Measurements from ENCODE around the gene PYURF. TPM values are rescaled to one million over a fixed set of nuclear protein-coding genes. Genes with fewer than 3 reads are reported as not detected.
A peak's percentile ranks its signal among the peaks of the same experiment; 100 is the strongest.

Gene PYURF
- polyA plus RNA-seq, 4 donors: 92.4 to 114 (median 96.2) TPM

- no peak overlapping the region for H3K27ac ChIP-seq (ENCODE audit: low read depth in 1 of 3, low read length in 2 of 3)
- FAIRE-seq (no peak), DNase-seq (no peak)
- 71 to 81% (median 74%) methylated on average over 4 of the region's 4 CpGs for WGBS, 3 donors
- H3K27me3 ChIP-seq (ENCODE audit: control insufficient read depth in 3 of 3, insufficient read depth in 3 of 3, low read length in 3 of 3): no peaks in the 10 kb centered on the region
- H3K4me1 ChIP-seq (ENCODE audit: control insufficient read depth in 3 of 3, insufficient read depth in 2 of 3, low read depth in 1 of 3, low read length in 2 of 3): no peaks in the 10 kb centered on the region
- no peak overlapping the region for H3K4me3 ChIP-seq (ENCODE audit: low read depth in 1 of 3, low read length in 3 of 3)
- no peaks in the 10 kb centered on the region for H3K9me3 ChIP-seq (ENCODE audit: control insufficient read depth in 2 of 2, insufficient read depth in 1 of 2, low read depth in 1 of 2, low read length in 1 of 2)
- no peaks in the 10 kb centered on the region for H3K36me3 ChIP-seq (ENCODE audit: control insufficient read depth in 3 of 3, insufficient read depth in 2 of 3, low read depth in 1 of 3, low read length in 3 of 3)
These were observed 10.6 kb upstream of the PYURF start for GRCh38 chr4:88533937-88534750.

DNA sequence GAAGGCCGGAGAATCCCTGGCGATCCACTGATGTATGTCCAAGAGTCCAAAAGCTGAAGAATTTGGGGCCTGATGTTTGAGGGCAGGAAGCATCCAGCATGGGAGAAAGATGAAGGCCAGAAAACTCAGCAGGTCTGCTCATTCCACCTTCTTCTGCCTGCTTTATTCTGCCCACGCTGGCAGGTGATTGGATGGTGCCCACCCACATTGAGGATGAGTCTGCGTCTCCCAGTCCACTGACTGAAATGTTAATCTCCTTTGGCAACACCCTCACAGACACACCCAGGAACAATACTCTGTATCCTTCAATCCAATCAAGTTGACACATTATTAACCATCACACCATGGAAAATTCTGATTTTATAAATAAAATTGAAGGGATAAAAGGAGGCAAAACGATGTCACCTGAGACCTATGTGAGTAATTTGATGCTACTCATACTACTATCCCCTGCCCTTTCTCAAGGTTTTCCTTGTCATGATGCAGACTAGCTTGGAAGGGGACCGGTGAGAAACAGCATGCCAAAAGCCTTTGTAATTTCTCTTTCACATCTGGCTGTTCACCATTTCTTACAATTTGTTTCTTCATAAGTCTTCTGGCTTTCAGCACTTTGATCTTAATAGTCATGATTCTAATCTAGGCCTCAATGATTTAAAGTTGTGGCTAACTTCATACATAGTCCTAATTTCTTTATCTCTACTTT, 9.7 kb upstream of the PYURF start:
- Histone ChIP-seq H3K36me3 (ENCODE audit: control insufficient read depth in 3 of 3, insufficient read depth in 2 of 3, low read depth in 1 of 3, low read length in 3 of 3) (no peaks in the 10 kb centered on the region), H3K27me3 (ENCODE audit: control insufficient read depth in 3 of 3, insufficient read depth in 3 of 3, low read length in 3 of 3) (no peaks in the 10 kb centered on the region), H3K4me1 (ENCODE audit: control insufficient read depth in 3 of 3, insufficient read depth in 2 of 3, low read depth in 1 of 3, low read length in 2 of 3) (peaks cover 0 to under 1% (median 0%) of the 10 kb centered on the region in 3 donors), H3K27ac (ENCODE audit: low read depth in 1 of 3, low read length in 2 of 3) (no peak overlapping the region), H3K9me3 (ENCODE audit: control insufficient read depth in 2 of 2, insufficient read depth in 1 of 2, low read depth in 1 of 2, low read length in 1 of 2) (no peaks in the 10 kb centered on the region), H3K4me3 (ENCODE audit: low read depth in 1 of 3, low read length in 3 of 3) (no peak overlapping the region)
- no peak for FAIRE-seq
- WGBS, 3 donors: 79 to 86% (median 85%) methylated on average over 6 of the region's 6 CpGs
- no peak for DNase-seq

DNA sequence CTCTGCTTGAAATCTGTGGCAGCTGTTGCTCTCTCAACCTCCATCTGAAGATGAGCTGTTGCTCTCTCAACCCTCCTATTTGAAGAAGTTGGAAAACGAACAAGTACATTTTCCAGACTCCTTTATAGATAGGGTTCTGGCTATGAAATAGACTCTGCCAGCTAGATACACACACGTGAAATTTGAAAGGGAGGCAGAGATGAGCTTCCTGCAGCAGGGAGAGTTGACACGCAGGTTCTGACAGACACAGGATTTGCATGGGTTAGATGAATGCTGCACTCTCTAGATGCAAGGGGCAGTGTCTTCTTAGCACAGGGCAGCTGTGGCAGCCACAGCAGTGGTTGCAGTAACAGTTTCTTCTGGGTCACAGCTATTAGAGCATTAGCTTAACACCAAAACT, 8.0 kb upstream of the PYURF start:
- peaks cover 0 to 2% (median 0%) of the 10 kb centered on the region in 3 donors for H3K4me1 ChIP-seq (ENCODE audit: control insufficient read depth in 3 of 3, insufficient read depth in 2 of 3, low read depth in 1 of 3, low read length in 2 of 3)
- no peak overlapping the region for H3K4me3 ChIP-seq (ENCODE audit: low read depth in 1 of 3, low read length in 3 of 3)
- no peaks in the 10 kb centered on the region for H3K9me3 ChIP-seq (ENCODE audit: control insufficient read depth in 2 of 2, insufficient read depth in 1 of 2, low read depth in 1 of 2, low read length in 1 of 2)
- no peaks in the 10 kb centered on the region for H3K27me3 ChIP-seq (ENCODE audit: control insufficient read depth in 3 of 3, insufficient read depth in 3 of 3, low read length in 3 of 3)
- 69 to 74% (median 73%) methylated on average over 3 of the region's 3 CpGs for WGBS, 3 donors
- H3K36me3 ChIP-seq (ENCODE audit: control insufficient read depth in 3 of 3, insufficient read depth in 2 of 3, low read depth in 1 of 3, low read length in 3 of 3): no peaks in the 10 kb centered on the region
- FAIRE-seq (no peak), DNase-seq (no peak)
- H3K27ac ChIP-seq (ENCODE audit: low read depth in 1 of 3, low read length in 2 of 3): no peak overlapping the region

GRCh38 chr4:88528861-88529260, 5.3 kb upstream of the PYURF start:
- Histone ChIP-seq H3K36me3 (ENCODE audit: control insufficient read depth in 3 of 3, insufficient read depth in 2 of 3, low read depth in 1 of 3, low read length in 3 of 3) (no peaks in the 10 kb centered on the region), H3K27ac (ENCODE audit: low read depth in 1 of 3, low read length in 2 of 3) (no peak overlapping the region), H3K9me3 (ENCODE audit: control insufficient read depth in 2 of 2, insufficient read depth in 1 of 2, low read depth in 1 of 2, low read length in 1 of 2) (no peaks in the 10 kb centered on the region), H3K27me3 (ENCODE audit: control insufficient read depth in 3 of 3, insufficient read depth in 3 of 3, low read length in 3 of 3) (no peaks in the 10 kb centered on the region), H3K4me3 (ENCODE audit: low read depth in 1 of 3, low read length in 3 of 3) (no peak overlapping the region), H3K4me1 (ENCODE audit: control insufficient read depth in 3 of 3, insufficient read depth in 2 of 3, low read depth in 1 of 3, low read length in 2 of 3) (peaks cover 0 to 5% (median 5%) of the 10 kb centered on the region in 3 donors)
- FAIRE-seq (no peak), DNase-seq (no peak)
- 88 to 95% (median 95%) methylated on average over 3 of the region's 3 CpGs for WGBS, 3 donors

GRCh38 chr4:88527787-88528186, 4.2 kb upstream of the PYURF start:
- Histone ChIP-seq H3K27me3 (ENCODE audit: control insufficient read depth in 3 of 3, insufficient read depth in 3 of 3, low read length in 3 of 3) (no peaks in the 10 kb centered on the region), H3K36me3 (ENCODE audit: control insufficient read depth in 3 of 3, insufficient read depth in 2 of 3, low read depth in 1 of 3, low read length in 3 of 3) (no peaks in the 10 kb centered on the region), H3K4me3 (ENCODE audit: low read depth in 1 of 3, low read length in 3 of 3) (no peak overlapping the region), H3K4me1 (ENCODE audit: control insufficient read depth in 3 of 3, insufficient read depth in 2 of 3, low read depth in 1 of 3, low read length in 2 of 3) (peaks cover 0 to 5% (median 5%) of the 10 kb centered on the region in 3 donors), H3K9me3 (ENCODE audit: control insufficient read depth in 2 of 2, insufficient read depth in 1 of 2, low read depth in 1 of 2, low read length in 1 of 2) (no peaks in the 10 kb centered on the region), H3K27ac (ENCODE audit: low read depth in 1 of 3, low read length in 2 of 3) (no peak overlapping the region)
- FAIRE-seq (no peak), DNase-seq (no peak)
- WGBS, 3 donors: 78 to 87% (median 82%) methylated on average over 8 of the region's 8 CpGs

GRCh38 chr4:88526221-88526815, 2.7 kb upstream of the PYURF start:
- Histone ChIP-seq H3K4me3 (ENCODE audit: low read depth in 1 of 3, low read length in 3 of 3) (no peak overlapping the region), H3K9me3 (ENCODE audit: control insufficient read depth in 2 of 2, insufficient read depth in 1 of 2, low read depth in 1 of 2, low read length in 1 of 2) (no peaks in the 10 kb centered on the region), H3K27me3 (ENCODE audit: control insufficient read depth in 3 of 3, insufficient read depth in 3 of 3, low read length in 3 of 3) (no peaks in the 10 kb centered on the region), H3K4me1 (ENCODE audit: control insufficient read depth in 3 of 3, insufficient read depth in 2 of 3, low read depth in 1 of 3, low read length in 2 of 3) (peaks cover 0 to 8% (median 5%) of the 10 kb centered on the region in 3 donors), H3K27ac (ENCODE audit: low read depth in 1 of 3, low read length in 2 of 3) (no peak overlapping the region), H3K36me3 (ENCODE audit: control insufficient read depth in 3 of 3, insufficient read depth in 2 of 3, low read depth in 1 of 3, low read length in 3 of 3) (peaks cover 0 to 1% (median 0%) of the 10 kb centered on the region in 3 donors)
- 8 to 49% (median 10%) methylated on average over 1 of the region's 1 CpG for WGBS, 3 donors
- DNase-seq: peak in 1 of 2 donors; percentile 41
- no peak for FAIRE-seq

- no peak for DNase-seq
- Histone ChIP-seq H3K36me3 (ENCODE audit: control insufficient read depth in 3 of 3, insufficient read depth in 2 of 3, low read depth in 1 of 3, low read length in 3 of 3) (peaks cover 0 to 4% (median 1%) of the 10 kb centered on the region in 3 donors), H3K27ac (ENCODE audit: low read depth in 1 of 3, low read length in 2 of 3) (peak overlapping the region; percentile 89 to 95 (median 90)), H3K4me1 (ENCODE audit: control insufficient read depth in 3 of 3, insufficient read depth in 2 of 3, low read depth in 1 of 3, low read length in 2 of 3) (peaks cover 0 to 10% (median 5%) of the 10 kb centered on the region in 3 donors), H3K4me3 (ENCODE audit: low read depth in 1 of 3, low read length in 3 of 3) (peak overlapping the region; percentile 92 to 97 (median 92)), H3K9me3 (ENCODE audit: control insufficient read depth in 2 of 2, insufficient read depth in 1 of 2, low read depth in 1 of 2, low read length in 1 of 2) (no peaks in the 10 kb centered on the region), H3K27me3 (ENCODE audit: control insufficient read depth in 3 of 3, insufficient read depth in 3 of 3, low read length in 3 of 3) (no peaks in the 10 kb centered on the region)
- 47 to 63% (median 56%) methylated on average over 2 of the region's 2 CpGs for WGBS, 3 donors
- no peak for FAIRE-seq
These were observed 595 bp upstream of the PYURF start for GRCh38 chr4:88524171-88524570.

- FAIRE-seq (no peak), DNase-seq (peak; percentile 37 to 59)
- H3K27ac ChIP-seq (ENCODE audit: low read depth in 1 of 3, low read length in 2 of 3): peak overlapping the region; percentile 89 to 95 (median 90)
- H3K9me3 ChIP-seq (ENCODE audit: control insufficient read depth in 2 of 2, insufficient read depth in 1 of 2, low read depth in 1 of 2, low read length in 1 of 2): no peaks in the 10 kb centered on the region
- no peaks in the 10 kb centered on the region for H3K27me3 ChIP-seq (ENCODE audit: control insufficient read depth in 3 of 3, insufficient read depth in 3 of 3, low read length in 3 of 3)
- 1% methylated on average over 28 of the region's 28 CpGs for WGBS, 3 donors
- H3K4me1 ChIP-seq (ENCODE audit: control insufficient read depth in 3 of 3, insufficient read depth in 2 of 3, low read depth in 1 of 3, low read length in 2 of 3): peaks cover 0 to 8% (median 5%) of the 10 kb centered on the region in 3 donors
- peaks cover 0 to 4% (median 1%) of the 10 kb centered on the region in 3 donors for H3K36me3 ChIP-seq (ENCODE audit: control insufficient read depth in 3 of 3, insufficient read depth in 2 of 3, low read depth in 1 of 3, low read length in 3 of 3)
- H3K4me3 ChIP-seq (ENCODE audit: low read depth in 1 of 3, low read length in 3 of 3): peak overlapping the region; percentile 92 to 97 (median 92)
These were observed 763 bp downstream of the PYURF start for GRCh38 chr4:88522702-88523324.

Measured in small intestine (tissue), 7 donors.